ENCODE results near the gene SSR4.
"Not testable (repeated sequence)": the region's sequence is repeated elsewhere in the genome, so short reads cannot be mapped to it uniquely, and the experiment has no call there.

The SSR4 gene

DNA sequence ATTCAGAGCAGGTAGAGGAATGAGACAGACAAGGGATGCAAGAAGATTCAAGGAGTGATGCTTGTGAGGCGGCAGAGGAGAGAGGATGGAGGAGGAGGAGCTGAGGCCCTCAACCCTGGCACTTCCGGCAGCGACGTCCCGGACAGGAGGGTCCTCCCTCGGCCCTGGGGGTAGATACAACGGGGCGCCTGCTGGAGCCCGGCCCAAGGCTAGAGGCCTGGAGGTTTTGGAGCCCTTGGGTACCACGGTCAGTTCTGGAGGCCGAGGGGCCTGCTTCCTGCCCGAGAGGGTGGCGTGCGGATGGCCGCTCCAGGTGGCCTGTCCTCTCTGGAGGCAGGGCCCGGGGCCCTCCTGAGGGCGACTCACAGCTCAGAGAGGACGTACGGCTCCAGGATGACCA, 13.5 kb downstream of the SSR4 start:
- DNase-seq, result no peak

DNA sequence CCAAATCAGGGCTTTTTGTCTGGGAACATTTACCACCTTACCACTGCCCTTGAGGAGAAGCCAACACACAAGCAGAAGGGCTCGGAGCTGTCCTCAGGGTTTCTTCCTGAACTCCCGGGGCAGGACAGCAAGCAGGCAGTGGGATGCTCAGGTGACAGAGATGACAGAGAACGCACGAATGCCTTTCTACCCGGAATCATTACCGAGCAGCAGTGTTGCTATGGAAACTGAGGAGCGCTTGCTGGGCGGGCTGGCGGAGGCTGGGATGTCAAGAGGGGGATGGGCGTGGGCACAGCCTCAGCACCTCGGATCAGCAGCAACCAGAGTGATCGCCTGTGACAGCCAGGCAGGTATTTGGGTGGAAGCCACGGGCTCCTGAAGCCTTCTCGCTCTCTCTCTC, 17.8 kb downstream of the SSR4 start:
- no peak for DNase-seq

DNA sequence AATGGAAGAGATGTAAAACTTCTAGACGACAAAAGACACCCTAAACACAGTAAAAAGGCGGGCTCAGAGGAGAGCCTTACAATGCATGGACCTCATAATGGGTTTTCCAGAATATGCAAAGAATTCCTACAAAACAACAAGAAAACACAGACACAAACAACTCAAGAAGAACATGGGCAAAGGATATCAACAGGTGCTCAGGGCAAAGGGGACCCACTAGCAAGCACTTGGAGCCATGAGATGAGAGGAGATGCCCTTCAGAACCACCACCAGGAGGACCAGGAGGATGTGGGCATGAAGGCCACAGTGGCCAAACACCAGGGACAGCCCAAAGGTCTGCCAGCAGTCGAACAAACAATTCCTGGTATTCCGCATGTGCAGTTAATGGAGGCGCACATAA, 18.7 kb downstream of the SSR4 start:
- no peak for DNase-seq

DNA sequence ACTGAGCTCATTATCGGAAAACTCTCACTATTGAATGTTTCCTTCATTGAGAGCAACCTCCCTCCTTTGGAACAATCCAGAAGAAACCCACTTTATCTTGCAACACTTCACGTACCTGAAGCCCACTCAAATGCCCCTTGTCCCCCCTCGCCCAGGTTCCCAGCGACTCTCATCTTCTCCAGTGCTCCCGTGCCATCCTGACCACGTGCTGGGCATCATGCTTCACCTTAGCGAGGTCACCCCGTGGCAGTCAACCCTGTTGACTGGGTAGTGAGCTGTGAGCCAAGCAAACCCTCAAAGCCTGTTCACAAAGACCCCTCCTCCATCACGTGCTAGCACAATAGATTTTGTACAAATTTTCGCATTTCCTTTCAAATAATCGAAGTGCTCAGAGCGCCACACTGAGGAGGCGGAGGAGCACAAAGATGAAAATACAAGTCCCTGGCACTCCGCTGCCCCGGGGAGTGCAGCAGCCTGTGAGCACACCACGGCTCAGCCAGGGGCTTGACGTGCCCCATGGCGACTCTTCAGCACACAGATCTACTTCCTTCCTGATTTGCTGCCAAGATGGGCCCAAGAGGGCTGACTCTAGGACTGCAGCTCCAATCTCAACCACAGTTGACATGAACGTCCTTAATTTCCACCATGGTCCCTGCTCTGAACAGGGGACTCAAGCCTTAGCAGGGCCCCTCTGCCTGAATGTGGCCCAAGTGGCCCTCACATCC, 20.3 kb downstream of the SSR4 start:
- DNase-seq, result no peak

DNA sequence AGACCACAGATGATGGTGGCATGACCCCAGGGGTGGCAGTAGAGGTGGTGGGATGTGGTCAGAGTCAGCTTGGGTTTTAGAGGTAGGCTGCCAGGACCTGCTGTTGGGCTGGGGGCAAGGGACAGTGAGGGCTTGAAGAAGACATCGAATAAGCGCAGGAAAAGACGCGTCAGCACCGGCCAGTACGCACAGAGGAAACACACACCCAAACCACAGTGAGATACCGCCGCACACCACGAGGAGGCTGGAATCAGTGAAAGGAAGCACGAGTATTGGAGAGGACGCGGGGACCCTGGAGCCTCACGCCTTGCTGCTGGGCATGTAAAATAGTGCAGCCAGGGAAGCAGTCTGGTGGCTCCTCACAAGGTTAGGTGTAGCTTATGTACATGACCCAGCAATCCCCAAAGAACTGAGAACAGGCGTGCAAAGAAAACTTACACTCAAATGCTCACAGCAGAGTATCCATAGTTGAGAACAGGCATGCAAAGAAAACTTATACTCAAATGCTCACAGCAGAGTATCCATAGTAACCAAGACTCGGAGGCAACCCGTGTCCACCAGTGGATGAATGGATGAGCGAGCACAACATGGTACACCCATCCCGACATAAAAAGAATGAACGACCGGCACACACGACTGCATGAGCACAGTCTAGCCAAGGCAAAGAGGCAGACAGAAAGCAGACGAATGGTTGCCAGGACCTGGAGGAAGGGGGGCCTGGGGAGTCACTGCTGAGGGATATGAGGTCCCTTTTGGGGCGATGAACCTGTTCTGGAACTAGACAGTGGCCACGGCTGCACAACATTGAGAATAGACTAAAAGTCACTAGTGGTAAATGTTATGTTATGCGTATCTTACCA, 22.6 kb downstream of the SSR4 start:
- DNase-seq, result no peak

DNA sequence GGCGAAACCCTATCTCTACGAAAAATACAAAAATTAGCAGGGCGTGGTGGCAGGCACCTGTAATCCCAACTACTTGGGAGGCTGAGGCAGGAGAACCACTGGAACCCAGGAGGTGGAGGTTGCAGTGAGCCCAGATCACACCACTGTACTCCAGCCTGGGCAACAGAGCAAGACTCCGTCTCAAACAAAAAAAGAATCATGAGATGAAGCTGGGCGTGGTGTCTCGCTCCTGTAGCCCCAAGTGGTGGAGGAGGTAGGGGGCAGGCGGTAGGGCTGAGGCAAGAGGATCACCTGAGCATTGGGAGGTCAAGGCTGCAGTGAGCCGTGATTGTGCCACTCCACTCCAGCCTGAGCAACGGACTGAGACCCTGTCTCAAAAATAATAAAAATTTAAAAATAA, 23.6 kb downstream of the SSR4 start:
- not testable (repeated sequence) for DNase-seq

DNA sequence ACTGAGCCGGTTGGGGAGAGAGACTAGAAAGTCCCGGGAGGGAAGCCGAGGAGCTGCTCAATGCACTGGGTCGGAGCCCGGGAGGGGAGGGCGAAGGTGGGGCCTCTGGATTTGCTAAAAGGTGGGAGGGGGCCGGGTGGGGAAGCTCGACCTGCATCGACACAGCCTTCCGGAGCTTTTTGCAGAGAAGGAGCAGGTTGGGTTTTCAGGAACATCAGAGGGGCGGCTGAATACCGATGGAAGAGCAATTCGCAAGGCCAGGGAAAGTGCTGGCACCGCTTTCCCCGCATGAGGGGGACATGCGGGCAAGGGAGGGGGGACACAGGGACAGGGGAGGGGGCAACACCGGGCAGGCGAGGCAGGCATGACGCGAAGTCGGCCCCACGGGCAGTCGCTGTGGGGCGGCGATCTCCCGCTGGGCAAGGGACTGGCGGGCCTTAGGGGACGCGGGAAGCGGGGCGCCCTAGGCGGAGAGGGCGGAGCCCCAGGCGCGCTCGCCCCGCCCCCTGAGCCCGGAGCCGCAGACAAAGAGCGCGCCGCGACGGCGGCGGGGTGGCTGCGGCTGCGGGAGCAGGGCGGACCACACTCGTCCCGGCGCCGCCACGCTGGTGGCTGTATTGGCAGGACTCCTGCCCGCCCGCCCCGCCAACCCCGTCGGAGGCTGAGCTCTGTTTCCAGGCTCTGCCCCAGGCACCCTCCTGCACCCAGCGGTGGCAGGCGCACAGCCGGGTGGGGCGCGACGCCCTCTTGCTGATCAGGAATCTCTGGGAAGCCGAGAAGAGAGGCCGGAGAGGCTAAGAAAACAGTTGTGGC, 24.3 kb downstream of the SSR4 start:
- peak; percentile 56 for DNase-seq

DNA sequence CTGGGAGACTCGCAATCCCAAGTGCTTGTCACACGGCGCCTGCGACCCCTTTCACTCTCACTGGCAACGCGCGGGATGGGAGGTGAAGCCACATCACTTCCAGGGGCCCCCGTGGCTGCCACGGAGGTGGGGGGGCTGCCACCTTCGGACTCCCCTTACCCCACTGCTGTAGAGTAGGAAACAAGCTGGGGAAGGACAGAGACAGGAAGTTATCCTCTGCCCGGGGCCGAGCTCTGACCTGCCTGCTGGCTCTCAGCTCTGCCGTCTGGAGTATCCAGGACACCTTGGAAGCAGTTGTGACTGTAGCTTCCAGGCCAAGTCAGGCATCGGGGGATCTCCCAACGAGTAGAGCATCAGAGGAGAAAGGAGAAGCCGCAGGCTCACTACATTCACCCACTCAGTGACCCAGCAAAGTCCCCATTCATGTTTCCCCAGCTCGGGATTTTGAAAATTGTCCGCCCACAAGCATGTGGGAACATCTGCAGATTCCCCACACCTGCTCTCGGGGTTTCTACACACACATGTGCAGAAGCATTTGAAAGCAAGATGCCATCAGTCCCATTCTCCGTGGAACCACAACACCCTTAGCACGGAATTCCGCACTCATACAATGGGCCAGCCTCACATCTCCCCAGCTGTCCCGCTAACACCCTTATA, 25.0 kb downstream of the SSR4 start:
- no peak for DNase-seq

DNA sequence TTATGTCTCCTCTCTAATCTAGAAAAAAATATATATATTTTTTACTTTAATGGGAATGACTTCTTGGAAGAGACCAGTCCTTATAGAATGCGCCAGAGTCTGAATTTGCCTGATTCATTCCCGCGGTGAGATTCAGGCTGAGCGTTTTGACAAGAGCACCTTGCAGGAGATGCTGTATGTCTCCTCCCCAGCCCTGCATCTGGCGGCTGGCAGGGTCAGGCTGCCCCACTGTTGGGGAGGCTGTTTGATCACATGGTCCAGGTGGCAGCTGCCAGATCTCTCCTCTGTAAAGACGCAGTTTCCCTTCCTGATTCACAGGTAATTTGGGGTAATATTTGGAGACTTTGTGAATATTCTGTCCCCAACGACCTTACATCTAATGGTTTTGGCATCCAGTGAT, 26.1 kb downstream of the SSR4 start:
- no peak for DNase-seq

DNA sequence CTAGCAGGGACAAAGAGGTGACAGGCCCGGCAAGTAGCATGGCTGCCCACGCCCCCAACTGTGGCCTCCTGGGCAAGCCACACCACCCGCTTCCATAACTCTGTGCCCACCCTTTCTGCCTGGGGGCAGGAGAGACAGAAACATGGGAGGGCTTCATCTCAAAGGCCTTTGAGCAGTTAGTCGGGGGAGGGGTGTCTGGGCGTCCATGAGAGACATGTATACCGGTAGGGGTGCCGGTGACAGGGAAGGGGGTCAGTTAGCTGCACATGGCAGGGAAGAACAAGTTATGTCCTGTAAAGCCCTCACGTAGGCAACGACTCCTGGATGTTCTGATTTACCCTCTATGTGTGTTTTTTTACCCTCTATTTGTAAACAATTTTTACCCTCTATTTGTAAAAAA, 26.6 kb downstream of the SSR4 start:
- DNase-seq, result no peak

DNA sequence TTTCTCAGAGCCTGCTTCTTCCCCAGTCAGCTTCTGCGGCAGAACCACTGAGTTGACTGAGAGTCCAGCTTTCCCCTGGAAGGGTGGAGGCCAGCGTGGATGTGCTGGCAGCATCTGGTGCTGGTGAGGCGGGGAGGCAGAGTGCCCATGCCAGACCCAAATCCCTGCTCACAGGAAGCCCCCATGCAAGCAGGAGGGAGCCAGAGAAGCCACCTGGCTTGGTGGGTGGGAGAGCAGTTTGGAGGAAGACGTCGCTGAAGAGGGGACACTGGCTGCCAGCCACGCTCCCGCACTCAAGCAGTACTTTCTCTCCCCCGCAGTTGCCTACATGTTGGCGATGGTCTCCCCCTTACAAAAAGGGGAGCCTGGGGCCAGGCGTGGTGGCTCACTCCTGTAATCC, 29.9 kb downstream of the SSR4 start:
- DNase-seq, result no peak

DNA sequence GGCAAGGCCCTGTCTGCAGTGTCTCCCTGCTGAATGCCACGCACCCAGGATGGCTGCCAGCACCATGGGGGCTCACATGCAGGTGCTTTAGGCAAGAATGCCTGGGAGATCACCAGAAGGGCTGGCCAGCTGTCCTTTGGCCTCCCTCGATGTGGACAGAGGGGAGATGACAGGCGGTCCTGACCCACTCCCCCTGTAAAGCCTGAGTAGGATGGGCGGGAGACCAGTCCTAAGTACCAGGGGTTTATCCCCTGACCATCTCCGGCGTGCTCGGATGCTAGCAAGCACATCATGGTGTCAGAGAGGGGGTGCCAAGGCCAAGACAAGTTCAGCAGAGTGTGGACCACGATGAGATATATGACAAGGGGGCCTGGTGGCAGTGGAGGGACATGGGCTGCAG, 30.6 kb downstream of the SSR4 start:
- DNase-seq, result no peak

DNA sequence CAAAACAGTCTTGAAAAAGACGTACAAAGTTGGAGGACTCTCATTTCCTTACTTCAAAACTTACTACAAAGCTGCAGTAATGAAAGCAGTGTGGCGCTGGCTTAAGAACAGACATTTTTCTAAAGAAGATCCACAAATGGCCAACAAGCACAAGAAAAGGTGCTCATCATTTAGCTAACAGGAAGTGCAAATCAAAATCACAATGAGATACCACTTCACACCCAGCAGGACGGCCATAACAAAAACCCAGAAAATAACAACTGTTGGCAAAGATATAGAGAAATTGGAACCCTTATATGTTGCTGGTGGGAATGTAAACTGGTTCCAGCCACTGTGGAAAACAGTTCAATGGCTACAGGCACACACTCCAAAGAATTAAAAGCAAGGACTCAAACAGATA, 32.5 kb downstream of the SSR4 start:
- no peak for DNase-seq

DNA sequence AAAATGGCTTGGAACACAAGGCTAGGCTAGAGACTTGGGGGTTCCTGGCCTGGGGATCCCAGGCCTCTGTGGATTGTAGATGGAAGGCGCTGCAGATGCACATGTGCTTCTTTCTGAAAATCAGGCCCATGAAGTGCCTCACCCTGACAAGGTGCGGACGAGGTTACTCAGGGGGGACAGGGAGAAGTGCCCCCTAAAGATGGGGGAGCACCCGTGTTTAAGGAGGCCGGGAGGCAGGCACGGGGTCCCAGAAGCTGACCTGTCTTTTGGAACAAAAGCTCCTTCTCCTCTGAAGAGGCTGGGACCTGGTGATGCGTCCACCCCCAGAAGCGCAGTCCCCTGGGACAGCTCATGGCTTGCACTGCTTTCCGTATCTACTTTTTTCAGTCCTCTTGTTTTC, 33.4 kb downstream of the SSR4 start:
- DNase-seq, result no peak

DNA sequence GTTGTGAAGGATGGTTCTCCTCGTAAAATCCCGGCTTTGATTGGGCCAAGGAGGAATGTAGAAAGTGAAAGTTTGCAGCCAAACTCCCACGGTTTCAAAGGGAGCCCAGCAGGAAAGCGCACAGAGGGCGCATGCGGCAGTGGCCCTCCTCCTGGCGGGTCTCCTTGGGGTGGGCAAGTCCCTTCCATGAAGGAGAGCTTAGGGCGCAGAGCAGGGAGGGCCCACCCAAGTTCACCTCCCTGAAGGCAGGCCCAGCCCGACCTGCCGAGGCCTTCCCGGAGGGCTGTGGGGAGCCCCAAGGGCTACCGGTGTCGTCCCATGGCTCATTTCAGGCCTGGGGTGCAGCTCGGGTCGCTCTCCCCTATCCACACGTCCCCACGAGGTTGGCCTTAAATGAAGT, 33.8 kb downstream of the SSR4 start:
- DNase-seq, result no peak

DNA sequence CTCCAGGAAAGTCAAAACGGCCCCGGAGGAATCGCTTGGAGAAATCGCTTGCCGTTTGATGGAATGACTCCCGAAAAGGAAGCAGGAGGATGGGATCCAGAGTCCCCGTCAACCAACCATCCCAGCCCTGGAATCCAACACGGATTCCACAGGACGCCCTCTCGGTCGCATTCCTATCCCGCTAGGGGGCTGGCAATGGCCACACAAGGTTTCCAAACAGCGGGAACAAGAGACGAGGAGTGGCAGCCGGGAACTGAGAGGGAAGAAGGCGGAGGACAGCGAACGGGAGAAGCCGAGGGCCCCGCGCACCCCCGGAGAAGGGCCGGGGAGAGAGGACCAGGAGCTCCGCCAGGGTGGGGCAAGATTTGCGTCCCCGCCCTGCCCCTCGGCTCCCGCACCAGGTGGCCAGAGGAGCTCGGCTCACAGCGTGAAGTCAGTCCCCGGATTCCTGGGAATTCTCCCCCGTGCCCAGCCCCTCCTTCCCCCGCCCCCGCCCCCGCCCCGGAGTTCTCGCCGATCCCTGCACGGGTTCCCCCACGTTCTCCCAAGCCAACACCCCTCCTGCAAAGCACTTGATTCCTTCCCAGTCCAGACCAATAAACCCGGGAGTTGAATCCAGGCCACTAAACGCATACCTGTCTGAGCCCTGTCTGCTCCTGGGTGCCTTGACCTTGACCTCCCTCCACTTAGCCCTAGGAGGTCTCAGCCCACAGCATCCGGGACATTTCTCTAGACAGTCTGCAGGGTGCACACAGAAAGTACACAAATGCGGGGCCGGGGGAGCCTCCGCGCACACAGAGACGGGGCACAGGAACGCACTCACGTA, 34.5 kb downstream of the SSR4 start:
- no peak for DNase-seq

DNA sequence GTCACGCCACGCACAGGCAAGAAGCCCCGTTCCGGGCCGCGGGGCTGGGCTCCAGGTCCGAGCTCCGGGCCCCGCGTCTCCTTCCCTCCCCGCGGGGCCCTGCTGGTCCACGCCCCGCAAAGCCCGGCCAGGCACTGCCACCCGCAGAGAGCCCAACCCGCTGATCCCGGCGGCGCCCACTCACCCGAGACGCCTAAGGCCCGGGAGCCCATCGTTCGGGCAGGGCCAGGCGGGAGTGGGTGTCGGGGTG, 35.0 kb downstream of the SSR4 start:
- no peak for DNase-seq

DNA sequence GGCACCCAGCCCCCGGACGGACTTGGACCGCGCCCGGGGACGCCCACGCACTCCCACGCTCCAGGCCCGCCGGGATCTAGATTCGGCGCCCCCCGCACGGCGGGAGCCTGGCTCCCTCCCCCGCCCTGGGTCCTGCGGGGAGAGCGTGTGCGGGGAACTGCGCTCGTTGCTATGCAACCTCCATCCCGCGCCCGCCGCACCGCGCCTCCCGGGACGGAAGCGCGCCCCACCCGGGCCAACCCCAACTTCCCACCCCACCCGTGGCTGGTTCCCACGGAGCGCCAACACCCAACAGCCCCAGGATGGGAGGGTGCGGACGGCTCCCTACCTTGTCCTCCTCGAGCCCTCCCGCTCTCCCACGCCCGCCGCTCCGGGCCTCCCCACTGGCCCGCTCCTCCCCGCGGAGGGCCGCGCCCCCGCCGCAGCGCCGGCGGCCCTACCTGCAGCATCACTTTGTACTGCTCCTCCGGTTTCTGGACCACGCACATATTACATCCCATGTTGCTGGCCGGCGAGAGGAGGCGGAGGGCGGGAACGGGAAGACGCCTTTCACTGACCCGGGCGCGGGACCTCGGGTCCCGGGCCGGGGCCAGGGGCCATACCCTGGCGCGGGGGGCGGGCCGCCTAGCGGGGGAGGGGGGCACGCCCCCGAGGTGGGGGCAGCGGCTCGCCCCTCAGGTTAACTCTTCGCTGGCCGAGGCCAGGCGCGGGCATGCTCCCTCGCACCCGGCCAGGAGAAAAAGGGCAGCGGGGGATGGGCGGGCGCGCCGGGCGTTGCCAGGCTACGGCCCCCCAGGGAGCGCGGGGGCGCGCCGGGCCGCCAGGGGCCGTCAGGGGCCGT, 35.6 kb downstream of the SSR4 start, which contains the start of gene PDZD4:
PDZD4 (minus strand) TSS at position 746 of the 841 bp plus-strand sequence; CDS start at position 500, 246 bp downstream.
- DNase-seq, result peak; percentile 27

DNA sequence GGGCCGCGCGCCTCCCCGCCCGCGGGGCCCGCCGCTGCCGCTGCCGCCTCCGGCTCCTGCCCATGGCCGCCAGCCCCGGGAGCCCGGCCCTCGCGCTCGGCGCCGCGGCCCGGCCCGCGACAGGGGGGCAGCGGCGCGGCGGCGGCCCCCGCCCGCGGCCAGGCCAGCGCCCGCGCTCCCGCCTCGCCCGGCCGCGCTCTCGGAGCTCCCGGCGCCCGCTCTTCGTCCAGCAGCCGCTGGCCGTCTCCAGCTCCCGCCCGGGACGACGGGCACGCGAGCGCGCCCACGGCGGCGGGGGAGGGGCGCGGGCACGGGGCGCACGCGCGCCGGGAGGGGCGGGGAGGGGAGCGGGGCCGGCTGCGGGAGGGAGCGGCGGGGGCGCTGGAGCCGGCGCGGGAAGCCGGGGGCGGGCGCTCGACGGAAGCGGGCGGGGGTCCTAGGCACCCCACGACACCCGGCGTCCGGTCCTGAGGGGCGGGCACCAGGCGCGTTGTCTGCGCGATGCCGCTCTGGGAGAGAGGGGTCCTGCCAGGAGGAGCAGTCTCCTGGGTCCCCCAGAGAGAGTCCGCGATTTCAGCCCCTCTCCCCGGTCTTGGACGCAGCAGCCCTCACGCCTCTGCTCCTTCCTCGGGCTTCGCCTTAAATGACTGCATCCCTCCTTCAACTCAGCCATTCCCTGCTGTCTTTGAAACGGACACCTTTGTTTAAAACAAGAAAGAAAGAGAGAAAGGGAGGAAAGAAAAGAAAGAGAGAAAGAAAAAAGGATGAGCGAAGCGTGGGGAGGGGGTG, 36.4 kb downstream of the SSR4 start:
- DNase-seq, result no peak

DNA sequence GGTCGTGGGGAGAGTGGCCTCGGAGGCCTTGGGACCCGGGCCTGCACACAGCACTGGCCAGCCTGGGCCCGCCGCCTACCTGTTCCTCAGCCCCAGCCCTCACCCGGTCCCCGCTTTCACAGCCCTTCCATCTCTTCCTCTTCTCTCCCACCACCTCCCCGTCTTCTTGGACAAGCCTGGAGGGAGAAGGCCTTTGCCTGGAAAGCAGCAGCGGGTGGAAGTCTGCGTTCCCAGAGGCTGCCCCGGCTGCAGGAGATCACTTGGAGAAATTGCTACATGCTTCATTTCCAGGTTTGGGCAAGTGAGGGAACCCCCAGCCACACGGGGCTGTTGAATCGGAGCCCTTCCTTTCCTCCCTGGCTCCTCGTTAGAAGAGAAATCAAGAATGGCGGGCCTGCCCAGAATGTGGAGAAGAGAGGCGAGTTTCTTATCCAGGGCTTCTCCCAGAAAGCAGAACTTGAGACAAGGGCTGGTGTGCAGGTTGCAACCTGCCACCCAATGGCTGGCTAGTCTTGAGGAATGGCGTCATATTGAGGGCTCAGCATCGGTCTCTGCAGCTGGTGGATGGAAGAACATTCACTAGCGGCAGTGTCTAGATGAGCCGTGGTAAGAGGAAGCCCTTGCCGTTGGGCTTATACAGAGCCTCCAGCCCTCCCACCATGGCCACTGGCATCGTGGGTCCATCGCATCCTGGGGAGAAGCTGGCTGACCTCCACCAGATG, 37.1 kb downstream of the SSR4 start:
- no peak for DNase-seq
